NCI-H2081 treated with DMSO at 0.1 percent for 48 hours (cell line): ENCODE data around the gene UACA.
"Not testable (repeated sequence)": the region's sequence is repeated elsewhere in the genome, so short reads cannot be mapped to it uniquely, and the experiment has no call there.

Experiments used
- DNase-seq: peaks from one replicate; lab custom pipeline; 2025; lab: John Stamatoyannopoulos, UW

The UACA gene

DNA sequence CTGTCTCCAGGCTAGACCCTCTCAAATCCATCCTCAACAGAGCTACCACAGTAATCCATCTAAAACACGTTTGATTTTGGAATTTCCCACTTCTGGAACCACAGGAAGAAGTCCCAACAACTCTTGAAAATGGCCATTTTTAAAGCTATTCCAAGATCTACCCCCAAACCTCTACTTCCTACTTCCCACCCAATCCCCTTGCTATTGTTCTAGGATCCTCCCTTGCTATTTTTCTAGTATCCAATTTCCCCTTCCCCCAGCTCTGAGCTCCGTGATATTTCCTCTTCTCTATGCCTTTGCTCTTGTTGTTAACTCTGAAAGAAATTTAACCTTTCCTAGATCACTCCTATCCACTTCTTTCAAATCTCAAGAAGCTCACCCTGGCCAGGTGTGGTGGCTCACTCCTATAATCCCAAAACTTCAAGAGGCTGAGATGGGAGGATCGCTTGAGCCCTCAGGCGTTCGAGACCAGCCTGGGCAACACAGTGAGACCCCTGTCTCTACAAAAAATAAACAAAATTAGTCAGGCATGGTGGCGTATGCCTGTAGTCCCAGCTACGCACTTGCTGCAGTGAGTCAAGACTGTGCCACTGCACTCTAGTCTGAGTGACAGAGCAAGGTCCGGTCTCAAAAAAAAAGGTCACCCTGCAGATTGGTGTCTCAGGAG is 13.0 kb downstream of the UACA start:
- no peak for DNase-seq

- no peak for DNase-seq
These were observed 15.0 kb downstream of the UACA start for GRCh38 chr15:70748281-70748747.

GRCh38 chr15:70746598-70746997 is 16.8 kb downstream of the UACA start:
- DNase-seq, result not testable (repeated sequence)

- DNase-seq, result no peak
These were observed 20.4 kb downstream of the UACA start for GRCh38 chr15:70742928-70743327.

DNA sequence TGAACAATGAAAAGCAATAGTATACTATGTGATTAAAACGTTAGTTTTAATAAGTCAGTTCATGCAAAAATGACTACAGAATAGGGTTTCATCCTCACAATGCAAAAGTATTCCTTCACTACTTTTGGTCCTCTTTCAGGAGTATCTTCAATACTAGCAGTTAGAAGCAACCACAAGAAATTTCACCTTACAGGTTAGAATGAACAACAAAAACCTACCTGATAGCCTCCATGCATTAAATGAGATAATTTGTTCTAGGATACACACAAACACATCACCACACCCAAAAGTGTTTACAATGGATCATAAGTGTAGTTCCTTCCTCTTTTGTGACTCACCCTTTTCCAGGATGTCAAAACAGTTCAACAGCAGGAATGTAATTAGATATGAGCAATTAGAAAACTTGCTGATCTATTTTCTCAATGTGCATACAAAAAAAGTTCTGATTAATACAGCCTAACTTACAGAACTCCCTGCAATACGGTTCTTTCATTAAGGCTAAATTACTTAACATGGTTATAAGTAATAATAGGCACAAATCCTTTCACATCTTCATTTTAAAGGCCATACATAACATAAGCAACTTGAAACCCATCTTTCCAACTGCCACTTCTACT is 21.6 kb downstream of the UACA start:
- no peak for DNase-seq

DNA sequence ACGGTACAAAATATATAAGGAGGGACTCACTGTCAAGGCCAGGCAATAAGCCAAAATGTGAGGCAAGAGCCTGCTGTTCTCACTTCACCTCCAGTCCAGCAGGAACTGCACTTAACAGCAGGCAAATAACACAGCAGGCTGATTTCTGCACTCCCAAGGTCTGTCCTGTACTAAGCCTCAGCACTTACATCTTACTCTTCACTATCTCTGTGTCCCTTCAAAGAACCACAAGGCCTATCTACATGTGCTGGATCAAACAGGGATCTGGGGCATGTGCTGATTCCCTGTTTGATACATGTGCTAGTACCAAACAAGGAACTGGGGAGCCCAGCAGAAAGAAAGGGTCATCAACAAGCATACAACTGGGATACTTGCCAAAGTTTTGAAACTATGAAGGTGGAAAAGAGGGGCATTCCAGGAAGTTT is 22.2 kb downstream of the UACA start:
- no peak for DNase-seq

- not testable (repeated sequence) for DNase-seq
These were observed 28.3 kb downstream of the UACA start for GRCh38 chr15:70735040-70735439.

GRCh38 chr15:70729164-70729563 is 34.2 kb downstream of the UACA start:
- no peak for DNase-seq

DNA sequence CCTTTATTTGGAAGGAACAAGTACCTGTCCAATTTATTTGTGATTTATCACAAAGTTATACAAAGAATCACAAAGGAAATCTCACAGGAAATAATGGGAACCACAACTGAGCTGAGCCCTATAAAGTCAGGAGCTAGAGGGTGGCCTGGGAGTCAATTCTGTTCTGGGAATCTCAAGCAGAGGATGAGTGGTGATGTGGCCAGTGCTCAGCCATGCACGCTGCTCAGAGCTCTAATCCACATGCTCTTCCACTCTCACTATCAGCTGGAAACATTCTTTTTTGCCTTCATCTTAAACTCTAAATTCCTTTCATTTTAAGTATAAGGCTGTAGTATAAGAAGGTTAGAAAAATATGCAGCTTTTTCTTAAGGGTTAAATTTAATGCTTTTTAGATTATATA is 36.6 kb downstream of the UACA start:
- no peak for DNase-seq

GRCh38 chr15:70723927-70724326 is 39.4 kb downstream of the UACA start:
- DNase-seq, result no peak

GRCh38 chr15:70723122-70723422 is 40.3 kb downstream of the UACA start:
- DNase-seq, result no peak

- DNase-seq, result no peak
These were observed 40.9 kb downstream of the UACA start for GRCh38 chr15:70722266-70723121.

DNA sequence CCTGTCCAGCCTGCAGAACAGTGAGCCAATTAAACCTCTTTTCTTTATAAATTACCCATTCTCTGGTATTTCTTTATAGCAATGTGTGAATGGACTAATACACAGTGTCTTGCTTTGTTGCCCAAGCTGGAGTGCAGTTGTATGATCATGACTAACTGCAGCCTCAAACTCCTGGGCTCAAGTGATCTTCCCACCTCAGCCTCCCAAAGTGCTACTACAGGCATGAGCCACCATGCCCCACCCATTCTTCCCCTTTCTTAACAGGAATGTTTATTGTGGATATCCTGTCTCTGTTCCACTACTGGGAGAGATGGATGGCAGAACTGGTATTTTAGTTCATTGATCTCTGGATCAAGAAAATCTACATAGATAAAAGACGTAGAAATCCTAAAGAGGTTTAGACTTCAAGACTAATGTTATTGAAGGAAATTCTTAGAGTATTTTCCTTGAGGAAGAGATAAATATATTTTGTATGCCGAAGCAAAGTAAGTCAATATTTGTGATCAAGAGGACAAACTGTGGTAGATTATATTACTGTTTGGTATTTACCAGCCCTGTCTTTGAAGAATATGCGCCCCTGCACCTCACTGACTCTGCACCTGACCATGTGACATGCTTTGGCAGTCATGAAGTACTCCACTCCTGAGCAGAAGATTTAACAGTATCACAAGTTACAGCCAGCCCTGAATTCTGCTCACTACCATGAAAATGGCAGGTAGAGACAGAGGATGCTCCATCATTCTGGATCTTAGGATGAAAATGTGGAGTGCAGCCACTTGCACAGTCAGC is 42.9 kb downstream of the UACA start:
- DNase-seq, result no peak

- no peak for DNase-seq
These were observed 46.0 kb downstream of the UACA start for GRCh38 chr15:70717237-70717793.

GRCh38 chr15:70715840-70716485 is 47.4 kb downstream of the UACA start:
- no peak for DNase-seq

DNA sequence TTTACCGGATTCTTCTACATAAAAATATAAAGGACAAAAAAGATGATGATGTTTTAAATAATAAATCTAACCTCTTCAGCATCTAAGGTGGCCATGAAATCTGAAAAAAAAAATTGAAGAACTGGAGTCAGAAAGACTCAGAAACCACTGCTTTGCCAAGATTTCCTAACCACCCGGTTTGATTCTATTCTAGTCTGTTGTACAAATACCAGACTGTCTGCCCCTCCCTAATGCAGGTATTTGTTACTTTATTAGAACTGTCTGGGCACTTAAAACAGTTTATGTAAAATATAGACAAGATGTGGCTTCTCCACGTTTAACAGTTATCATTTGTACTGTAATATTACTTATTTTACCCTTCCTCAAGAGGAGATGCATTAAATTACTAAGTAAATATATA is 48.8 kb downstream of the UACA start:
- DNase-seq, result no peak

GRCh38 chr15:70714015-70714414 is 49.3 kb downstream of the UACA start:
- no peak for DNase-seq

DNA sequence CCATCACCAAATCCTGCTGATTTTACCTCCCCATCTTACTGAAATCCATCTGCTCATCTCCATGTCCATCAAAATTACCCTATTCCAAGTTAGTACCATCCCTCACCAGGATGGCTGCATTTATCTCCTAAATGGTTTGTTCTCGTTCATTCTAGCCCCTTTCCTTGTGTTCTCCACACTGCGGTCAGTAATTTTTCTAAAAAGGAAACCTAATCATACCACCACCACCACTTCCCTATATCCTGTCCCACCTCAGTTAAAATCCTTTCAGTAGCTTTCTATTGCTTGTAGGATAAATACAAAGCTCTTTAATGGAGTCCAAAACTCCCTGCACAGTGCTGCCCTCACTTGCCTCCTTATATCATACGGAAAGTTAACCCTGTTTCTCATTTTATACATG is 51.1 kb downstream of the UACA start:
- DNase-seq, result no peak

- DNase-seq, result no peak
These were observed 52.6 kb downstream of the UACA start for GRCh38 chr15:70710714-70711113.

DNA sequence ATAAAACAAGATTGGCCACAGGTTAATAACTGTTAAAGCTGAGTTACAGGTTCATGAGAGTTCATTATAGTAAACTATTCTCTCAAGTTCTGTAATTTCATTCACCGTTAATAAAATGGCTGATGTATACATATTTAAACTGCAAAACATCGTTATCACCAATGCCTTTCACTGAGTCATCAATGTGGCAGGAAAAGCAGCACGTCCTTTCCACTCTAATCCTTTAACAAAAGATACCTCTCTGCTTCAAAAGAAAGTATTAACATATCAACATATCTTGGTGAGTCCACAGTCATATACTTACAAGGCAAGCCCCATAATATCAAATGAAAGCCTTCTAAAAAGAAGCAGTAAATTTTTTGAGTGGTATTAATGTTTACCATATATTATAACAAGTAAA is 54.5 kb downstream of the UACA start:
- DNase-seq, result no peak

DNA sequence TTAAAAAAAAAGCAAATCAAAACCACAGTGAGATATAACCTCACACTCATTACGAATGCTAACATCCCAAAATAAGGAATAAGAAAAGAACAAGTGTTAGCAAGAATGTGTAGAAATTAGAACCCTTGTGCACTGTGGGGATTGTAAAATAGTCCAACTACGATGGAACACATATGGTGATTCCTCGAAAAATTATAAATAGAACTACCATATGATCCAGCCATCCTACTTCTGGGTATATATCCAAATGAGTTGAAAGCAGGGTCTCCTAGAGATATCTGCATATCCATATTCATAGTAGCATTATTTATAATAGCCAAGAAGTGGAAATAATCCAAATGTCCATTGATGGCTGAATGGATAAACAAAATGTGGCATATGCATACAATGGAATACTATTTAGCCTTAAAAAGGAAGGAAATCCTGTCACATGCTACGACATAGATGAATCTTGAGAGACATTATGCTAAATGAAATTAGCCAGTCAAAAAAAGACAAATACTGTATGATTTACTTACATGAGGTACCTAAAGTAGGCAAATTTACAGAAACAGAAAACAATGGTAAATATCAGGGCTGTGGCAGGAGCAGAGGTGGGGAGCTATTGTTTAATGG is 55.6 kb downstream of the UACA start:
- DNase-seq, result no peak
